HG02973 (cell line): ENCODE measurements around the gene MT1E.
"Not testable (repeated sequence)": the region's sequence is repeated elsewhere in the genome, so short reads cannot be mapped to it uniquely, and the experiment has no call there.

Experiments used
- ATAC-seq: cut with Tn5 transposase; IDR thresholded peaks from one replicate; pipeline ENCODE4 v1.9.1; 2021; ENCODE audit warnings: moderate library complexity; ENCODE audit not compliant: unreplicated experiment

The MT1E gene

GRCh38 chr16:56669005-56669839 lies 43.6 kb downstream of the MT1E start, which contains the start of gene MT1H:
Gene MT1H (plus strand): TSS chr16:56669814. CDS start chr16:56669885, 71 bp downstream.
- no peak for ATAC-seq

- no peak for ATAC-seq
Observed at GRCh38 chr16:56669840-56670619, 44.4 kb downstream of the MT1E start.

DNA sequence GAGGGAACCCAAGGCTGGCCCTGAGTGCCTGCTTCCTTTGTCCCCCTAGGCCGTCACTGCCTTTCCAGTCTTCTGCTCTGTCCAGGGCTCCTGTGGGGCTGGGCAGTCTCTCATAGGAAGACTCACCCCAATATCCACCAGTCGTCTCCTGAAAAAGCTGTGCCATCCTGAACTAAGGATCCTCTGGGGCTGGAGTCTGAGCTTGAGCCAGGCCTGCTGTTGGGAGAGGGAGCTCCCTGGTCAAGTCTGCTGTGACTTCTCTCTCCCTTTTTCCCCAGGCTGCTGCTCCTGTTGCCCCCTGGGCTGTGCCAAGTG lies 45.0 kb downstream of the MT1E start:
- no peak for ATAC-seq

GRCh38 chr16:56671691-56672090 lies 46.1 kb downstream of the MT1E start:
- ATAC-seq: not testable (repeated sequence)

DNA sequence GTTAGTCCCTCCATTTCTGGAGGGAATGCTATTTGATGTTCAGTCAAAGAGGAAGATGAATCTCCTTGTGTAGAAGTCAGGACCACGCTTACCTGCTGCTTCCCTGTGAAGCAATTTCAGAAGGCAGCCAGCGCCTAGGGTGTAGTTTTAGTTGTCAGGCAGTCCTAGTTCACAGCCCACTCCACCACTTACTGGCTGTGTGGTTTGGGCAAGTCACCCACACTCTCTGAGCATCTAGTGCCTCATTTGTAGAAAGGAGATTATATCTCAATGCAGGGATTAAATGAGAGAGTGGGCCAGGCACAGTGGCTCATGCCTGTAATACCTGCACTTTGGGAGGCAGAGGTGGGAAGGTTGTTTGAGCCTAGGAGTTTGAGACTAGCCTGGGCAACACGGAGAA lies 46.6 kb downstream of the MT1E start:
- ATAC-seq: not testable (repeated sequence)

GRCh38 chr16:56672761-56673536 lies 47.4 kb downstream of the MT1E start:
- ATAC-seq: no peak

GRCh38 chr16:56673921-56674320 lies 48.3 kb downstream of the MT1E start:
- no peak for ATAC-seq

DNA sequence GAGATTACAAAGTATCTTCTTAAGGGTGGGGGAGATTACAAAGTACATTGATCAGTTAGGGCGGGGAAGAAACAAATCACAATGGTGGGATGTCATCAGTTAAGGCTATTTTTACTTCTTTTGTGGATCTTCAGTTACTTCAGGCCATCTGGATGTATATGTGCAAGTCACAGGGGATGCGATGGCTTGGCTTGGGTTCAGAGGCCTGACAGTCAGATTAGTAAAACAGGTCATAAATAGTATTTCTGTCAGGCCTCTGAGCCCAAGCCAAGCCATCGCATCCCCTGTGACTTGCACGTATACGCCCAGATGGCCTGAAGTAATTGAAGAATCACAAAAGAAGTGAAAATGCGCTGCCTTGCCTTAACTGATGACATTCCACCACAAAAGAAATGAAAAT lies 49.0 kb downstream of the MT1E start:
- not testable (repeated sequence) for ATAC-seq

- no peak for ATAC-seq
Observed at GRCh38 chr16:56675685-56676210, 50.2 kb downstream of the MT1E start.
